MM.1S (cell line): ENCODE measurements around the gene LANCL1.
A peak's percentile ranks its signal among the peaks of the same experiment; 100 is the strongest.

Experiments used
- EZH2 ChIP-seq: fragments of 300-600 bp; sonication (generic); optimal IDR thresholded peaks from 2 replicates; pipeline ENCODE3; 2017; ENCODE audit warnings: low read depth, mild to moderate bottlenecking, antibody characterized with exemption, low read length, mixed read lengths
- EZH2phosphoT487 ChIP-seq: fragments of 300-600 bp; sonication (generic); IDR thresholded peaks from 2 replicates; pipeline ENCODE4 v1.6.1; 2018; ENCODE audit warnings: antibody characterized with exemption, low read length
- TF ChIP-seq, protein P1 (sequence below): fragments of 300-600 bp; sonication (generic); IDR thresholded peaks from 2 replicates; pipeline ENCODE4 v1.5.1; 2016; ENCODE audit warnings: antibody characterized with exemption, low read length, mixed read lengths

- TF ChIP-seq, protein P1, sequence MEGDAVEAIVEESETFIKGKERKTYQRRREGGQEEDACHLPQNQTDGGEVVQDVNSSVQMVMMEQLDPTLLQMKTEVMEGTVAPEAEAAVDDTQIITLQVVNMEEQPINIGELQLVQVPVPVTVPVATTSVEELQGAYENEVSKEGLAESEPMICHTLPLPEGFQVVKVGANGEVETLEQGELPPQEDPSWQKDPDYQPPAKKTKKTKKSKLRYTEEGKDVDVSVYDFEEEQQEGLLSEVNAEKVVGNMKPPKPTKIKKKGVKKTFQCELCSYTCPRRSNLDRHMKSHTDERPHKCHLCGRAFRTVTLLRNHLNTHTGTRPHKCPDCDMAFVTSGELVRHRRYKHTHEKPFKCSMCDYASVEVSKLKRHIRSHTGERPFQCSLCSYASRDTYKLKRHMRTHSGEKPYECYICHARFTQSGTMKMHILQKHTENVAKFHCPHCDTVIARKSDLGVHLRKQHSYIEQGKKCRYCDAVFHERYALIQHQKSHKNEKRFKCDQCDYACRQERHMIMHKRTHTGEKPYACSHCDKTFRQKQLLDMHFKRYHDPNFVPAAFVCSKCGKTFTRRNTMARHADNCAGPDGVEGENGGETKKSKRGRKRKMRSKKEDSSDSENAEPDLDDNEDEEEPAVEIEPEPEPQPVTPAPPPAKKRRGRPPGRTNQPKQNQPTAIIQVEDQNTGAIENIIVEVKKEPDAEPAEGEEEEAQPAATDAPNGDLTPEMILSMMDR: peak; percentile 62
- TF ChIP-seq EZH2phosphoT487: no peak
- TF ChIP-seq EZH2: no peak
These were observed 77.0 kb downstream of the LANCL1 start for GRCh38 chr2:210399440-210400041.
